GM18873 (cell line): Measurements from ENCODE around the gene ATOSB.

Experiments
- ATAC-seq: cut with Tn5 transposase; IDR thresholded peaks from one replicate; pipeline ENCODE4 v1.9.1; 2021; ENCODE audit warnings: mild to moderate bottlenecking, moderate library complexity, moderate number of reproducible peaks; ENCODE audit not compliant: unreplicated experiment, low FRiP score

ATOSB gene

GRCh38 chr9:35114840-35115628, 628 bp downstream of the ATOSB start:
- ATAC-seq = no peak

- ATAC-seq = no peak
Measured at GRCh38 chr9:35114113-35114839, 1.4 kb downstream of the ATOSB start.

GRCh38 chr9:35112257-35113020, 3.2 kb downstream of the ATOSB start:
- no peak for ATAC-seq

GRCh38 chr9:35111001-35111933, 4.4 kb downstream of the ATOSB start:
- peak; percentile 68 for ATAC-seq

- ATAC-seq = no peak
Measured at GRCh38 chr9:35110327-35110761, 5.3 kb downstream of the ATOSB start.

GRCh38 chr9:35108946-35109575, 6.6 kb downstream of the ATOSB start:
- ATAC-seq = no peak

GRCh38 chr9:35108461-35108860, 7.2 kb downstream of the ATOSB start:
- ATAC-seq = no peak

- ATAC-seq = no peak
Measured at GRCh38 chr9:35107297-35108290, 8.1 kb downstream of the ATOSB start.

GRCh38 chr9:35106343-35106730, 9.3 kb downstream of the ATOSB start:
- no peak for ATAC-seq

- ATAC-seq = no peak
Measured at GRCh38 chr9:35105571-35106342, 9.9 kb downstream of the ATOSB start.

GRCh38 chr9:35105126-35105525, 10.5 kb downstream of the ATOSB start:
- ATAC-seq = no peak

- no peak for ATAC-seq
Measured at GRCh38 chr9:35104586-35104985, 11.1 kb downstream of the ATOSB start.

- ATAC-seq = no peak
Measured at GRCh38 chr9:35103660-35104191, 11.9 kb downstream of the ATOSB start.

- ATAC-seq = peak; percentile 88
Measured at GRCh38 chr9:35102769-35103659, 12.6 kb downstream of the ATOSB start, which contains the start of gene STOML2. Gene STOML2 (minus strand): TSS chr9:35103131. CDS start chr9:35103094, 37 bp downstream.

GRCh38 chr9:35102465-35102768, 13.2 kb downstream of the ATOSB start:
- no peak for ATAC-seq

- ATAC-seq = no peak
Measured at GRCh38 chr9:35097573-35097972, 18.1 kb downstream of the ATOSB start.
